ENCODE measurements around the gene MCU.
"Not testable (repeated sequence)": the region's sequence is repeated elsewhere in the genome, so short reads cannot be mapped to it uniquely, and the experiment has no call there.

Gene MCU

DNA sequence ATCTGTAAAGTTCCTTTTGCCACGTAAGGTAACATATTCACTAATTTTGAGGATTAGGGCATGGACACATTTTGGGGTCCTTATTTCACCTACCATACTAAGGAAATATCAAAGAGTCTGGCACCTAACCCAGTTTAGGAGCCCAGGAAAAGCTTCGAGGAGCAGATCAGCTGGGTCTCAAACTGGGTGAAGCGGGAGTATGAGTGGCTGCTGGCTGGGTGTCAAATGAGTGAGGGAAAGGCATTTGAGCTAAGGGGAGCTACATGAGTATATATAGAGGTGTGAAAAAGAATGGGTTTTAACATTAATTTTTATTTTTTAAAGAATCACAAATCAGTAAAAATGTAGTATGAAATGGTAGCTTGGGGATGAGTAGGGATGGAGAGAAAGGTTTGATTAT, 71.3 kb downstream of the MCU start:
- DNase-seq: no peak

GRCh38 chr10:72764151-72764550, 72.2 kb downstream of the MCU start:
- no peak for DNase-seq

GRCh38 chr10:72765051-72765745, 73.3 kb downstream of the MCU start:
- no peak for DNase-seq

DNA sequence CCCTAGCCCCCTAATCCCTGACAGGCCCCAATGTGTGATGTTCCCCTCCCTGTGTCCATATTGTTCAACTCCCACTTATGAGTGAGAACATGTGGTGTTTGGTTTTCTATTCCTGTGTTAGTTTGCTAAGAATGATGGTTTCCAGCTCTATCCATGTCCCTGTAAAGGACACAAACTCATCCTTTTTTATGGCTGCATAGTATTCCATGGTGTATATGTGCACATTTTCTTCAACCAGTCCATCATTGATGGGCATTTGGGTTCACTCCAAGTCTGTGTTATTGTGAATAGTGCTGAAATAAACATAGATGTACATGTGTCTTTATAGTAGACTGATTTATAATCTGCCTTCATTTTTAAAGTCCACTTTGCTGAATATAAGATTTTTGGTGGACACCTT, 79.3 kb downstream of the MCU start:
- DNase-seq: not testable (repeated sequence)

- DNase-seq: no peak
Measured at GRCh38 chr10:72772031-72772430, 80.1 kb downstream of the MCU start.

DNA sequence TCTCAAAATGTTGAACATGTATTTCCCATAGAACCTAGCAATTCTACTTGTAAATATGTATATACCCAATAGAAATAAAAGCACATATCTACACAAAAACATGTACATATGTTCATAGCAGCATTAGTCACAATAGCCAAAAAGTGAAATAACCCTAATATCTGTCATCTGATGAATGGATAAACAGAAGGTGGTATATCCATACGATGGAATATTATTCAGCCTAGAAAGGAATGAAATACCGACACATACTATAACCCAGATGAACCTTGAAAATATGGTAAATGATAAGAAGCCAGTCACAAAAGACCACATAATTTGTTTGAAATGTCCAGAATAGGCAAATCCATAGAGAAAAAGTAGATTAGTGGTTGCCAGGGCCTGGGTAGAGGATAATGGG, 87.9 kb downstream of the MCU start:
- DNase-seq: no peak

DNA sequence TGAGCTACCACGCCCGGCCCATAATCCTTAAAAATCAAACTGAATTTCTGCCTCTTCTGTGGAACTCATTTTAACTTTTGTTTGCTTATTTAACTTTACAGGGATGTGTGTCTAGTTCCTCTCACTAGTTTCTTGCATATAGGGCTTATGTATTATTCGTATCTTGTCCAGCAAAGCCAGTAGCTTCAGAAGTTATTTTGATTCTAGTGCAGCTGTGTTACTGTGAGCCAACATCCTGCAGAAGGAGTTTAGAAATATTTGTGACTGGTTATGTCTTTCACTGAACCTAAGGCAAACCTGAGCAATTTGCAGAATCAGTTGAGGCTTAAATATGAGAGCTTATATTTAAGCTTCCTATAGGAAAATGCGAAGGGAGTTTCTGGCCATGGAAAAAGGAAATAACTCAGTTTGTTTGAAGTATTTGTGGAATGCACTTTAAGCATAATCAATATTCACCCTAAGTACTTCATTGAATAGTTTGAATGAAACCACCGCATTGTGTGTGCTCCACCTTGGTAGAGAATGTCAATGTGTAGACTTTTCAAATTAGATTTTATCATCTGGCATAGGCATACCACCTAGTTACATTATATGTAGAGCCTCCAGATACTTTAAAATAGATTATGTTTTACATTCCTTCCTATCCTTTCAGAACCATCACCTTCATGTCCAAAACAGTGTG, 90.8 kb downstream of the MCU start:
- DNase-seq: no peak

DNA sequence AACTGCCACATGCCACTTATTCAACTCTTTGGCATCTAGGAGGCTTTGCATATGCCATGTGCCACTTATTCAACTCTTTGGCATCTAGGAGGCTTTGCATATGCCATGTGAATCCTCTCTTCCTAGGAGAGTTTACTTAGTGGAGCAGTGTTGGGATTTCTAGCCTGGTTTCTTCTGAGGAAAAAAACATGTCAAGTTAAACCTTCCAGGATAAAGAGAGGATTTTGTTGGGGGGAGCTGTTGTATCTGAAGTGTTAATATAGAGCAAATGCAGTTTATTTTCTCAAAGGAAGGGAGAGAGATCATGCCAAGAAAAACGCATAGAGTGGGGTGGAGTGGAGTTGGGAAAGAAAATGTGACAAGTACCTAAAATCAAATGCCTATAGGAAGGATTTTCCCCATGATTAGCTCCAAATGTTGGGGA, 91.5 kb downstream of the MCU start:
- no peak for DNase-seq

DNA sequence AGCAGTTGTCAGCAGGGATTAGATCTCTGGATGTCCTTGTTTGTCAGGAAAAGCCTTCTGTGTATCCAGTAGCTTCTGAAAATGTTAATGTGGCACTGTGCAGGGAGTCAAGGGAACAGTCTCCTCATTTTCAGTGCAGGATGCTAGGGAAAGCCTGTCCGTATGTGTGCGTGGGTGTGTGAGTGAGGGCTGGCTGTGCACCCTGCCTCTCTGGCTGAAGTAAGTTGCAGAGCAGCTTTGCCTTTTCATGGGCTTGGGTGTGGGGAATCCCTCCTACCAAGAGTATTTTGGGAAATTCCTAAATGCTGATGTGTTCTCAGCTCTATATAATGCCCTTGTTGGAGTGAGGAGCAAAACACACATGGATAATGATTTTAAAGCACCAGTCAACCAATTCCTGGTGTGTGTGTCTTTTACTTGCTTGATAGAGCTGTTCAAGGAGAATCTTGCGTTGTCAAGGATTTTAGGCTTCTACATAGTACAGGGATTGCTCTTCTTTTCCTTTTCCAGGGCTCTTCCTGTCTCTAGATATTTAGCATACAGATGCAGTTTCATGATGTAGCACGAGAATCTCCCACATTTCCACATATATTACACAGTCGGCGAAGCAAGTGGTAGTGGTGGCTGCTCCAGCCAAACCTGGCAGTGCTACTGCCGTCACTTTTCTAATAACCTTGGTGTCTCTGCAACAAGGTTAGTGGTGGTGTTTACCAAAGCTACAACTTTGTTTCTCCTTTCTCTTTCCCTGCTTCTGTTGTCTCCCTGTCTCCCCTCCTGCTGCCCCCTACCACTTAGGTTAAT, 92.8 kb downstream of the MCU start:
- DNase-seq: no peak

- no peak for DNase-seq
Measured at GRCh38 chr10:72785409-72785808, 93.5 kb downstream of the MCU start.

DNA sequence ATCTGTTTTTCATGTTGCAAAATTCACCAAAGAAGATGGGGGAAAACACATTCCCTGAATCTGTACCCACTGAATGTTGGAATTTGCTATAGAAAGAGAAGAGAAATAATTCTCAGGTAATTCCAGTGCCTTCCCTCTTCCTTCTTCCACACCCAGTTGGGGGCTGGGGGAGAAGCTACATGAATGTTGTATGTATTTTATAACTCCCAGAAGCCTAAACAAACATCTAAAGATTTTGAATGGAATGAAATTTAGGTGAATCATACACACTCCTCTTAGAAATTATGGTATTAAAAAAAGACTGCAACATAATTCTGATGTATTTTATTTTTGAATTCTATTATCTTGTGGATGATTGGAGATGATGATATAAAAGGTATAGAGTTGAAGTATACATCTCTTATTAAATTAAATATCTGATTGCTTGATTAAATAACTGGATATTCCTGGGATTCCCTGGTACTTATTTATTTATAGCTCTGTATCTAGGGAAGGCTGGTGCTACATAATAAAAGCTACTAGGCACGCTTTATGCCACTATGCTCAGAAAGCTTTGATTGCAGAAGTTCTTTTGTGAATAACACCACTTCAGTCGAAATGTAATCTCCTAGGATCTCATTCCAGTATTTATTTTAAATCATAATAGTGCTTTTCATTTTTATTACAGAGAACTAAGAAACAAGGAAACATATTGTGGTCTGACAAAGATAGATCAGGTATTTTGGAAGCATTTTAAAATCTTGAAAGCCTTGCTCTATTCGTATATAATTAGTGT, 98.5 kb downstream of the MCU start:
- DNase-seq: no peak

GRCh38 chr10:72792288-72792687, 100.3 kb downstream of the MCU start:
- DNase-seq: no peak

GRCh38 chr10:72793752-72794151, 101.8 kb downstream of the MCU start:
- no peak for DNase-seq

DNA sequence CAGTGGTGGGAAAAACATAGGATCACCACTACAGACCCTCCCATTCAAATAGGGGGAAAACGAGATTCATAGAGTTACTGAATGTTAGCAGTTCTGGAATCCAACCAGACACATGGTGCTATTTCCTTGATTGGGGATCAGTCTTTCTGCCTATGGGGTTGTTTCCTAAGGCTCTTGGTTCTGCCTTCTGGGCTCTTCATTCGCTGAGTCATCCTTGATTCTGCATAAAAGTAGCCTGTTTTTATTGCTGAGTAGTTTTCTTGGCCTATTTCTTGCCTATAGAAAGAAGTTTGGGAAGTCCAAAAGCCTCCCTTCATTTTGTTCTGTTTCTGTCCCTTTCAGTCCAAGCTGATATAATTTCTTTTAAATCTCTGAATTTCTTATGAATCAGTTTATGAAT, 102.3 kb downstream of the MCU start:
- DNase-seq: no peak

DNA sequence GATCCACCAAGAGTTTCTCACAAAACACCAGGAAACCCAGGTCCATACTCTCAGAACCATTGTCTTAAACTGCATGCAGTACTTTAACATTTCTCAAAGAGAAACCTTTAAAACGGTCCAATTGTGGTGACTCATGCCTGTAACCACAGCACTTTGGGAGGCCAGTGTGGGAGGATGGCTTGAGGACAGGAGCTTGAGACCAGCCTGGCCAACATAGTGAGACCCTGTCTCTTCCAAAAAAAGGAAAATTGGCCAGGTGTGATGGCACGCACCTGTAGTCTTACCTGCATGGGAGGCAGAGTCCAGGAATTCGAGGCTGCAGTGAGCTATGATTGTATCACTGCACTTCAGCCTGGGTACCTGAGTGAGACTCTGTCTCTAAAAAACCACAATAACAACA, 104.1 kb downstream of the MCU start:
- DNase-seq: no peak

GRCh38 chr10:72796538-72796937, 104.6 kb downstream of the MCU start:
- DNase-seq: no peak

GRCh38 chr10:72800000-72800740, 108.2 kb downstream of the MCU start:
- no peak for DNase-seq

- DNase-seq: no peak
Measured at GRCh38 chr10:72800741-72801092, 108.8 kb downstream of the MCU start.

DNA sequence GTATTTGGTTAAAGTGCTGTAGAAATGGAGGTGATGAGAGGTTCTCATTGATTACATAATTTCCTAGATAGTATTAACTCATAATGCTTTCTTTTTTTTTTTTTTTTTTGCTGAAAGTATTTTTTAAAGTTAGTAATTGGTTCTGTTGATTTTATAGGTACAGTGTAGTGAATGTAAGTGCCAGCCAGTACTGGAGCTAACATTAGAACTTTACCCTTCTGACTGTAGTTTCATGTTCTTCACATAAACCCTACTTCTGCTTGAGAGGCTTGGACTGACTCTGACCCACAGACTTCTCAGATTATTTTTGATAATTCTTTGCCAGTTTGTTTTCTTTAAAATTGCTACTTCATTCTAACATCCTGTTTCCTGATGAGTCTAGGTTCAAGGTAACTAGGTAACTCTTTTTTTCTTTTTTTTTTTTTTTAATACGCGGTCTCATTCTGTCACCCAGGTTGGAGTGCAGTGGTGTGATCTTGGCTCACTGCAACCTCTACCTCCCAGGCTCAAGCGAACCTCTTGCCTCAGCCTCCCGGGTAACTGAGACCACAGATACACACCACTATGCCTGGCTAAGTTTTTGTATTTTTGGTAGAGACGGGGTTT, 109.4 kb downstream of the MCU start:
- DNase-seq: no peak

- no peak for DNase-seq
Measured at GRCh38 chr10:72802332-72802731, 110.4 kb downstream of the MCU start.

DNA sequence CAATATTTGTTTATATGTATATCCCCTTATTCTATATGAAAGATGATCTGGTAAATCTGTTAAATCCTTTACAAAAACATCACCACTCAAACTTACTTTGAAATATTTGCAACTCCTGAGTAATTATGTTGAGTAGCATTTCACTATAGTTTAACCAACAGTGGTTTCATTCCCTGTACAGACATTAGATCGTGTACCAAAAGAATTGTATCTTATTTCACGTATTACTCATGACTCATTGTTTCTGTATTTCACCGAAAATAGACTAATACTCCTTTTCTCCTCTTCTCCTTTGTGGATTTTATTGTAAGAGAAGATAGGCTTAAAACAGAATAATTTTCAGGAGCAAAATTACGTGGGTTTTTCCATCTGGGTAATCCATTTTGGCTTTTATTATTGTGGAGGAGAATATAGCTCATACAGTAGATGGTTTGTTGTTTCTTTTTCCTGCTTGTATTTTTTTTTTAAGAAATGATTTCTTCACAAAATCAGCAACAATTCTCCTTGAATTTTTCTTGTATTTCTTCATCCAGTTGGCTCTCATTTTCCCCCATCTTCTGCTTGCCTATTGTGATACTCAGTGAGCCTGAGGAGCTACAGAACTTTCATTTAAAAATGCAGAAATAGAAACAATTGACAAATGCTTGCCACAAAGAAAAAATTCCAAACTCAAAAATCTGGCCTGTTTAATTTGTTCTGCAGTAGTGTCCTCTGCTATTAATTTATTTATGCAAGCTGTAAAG, 111.0 kb downstream of the MCU start:
- DNase-seq: no peak
